Measurements from ENCODE around the gene PCBP2.

- no peak for TF ChIP-seq POLR2A (IDR thresholded peaks at IDR 0.05)
- TF ChIP-seq, protein P1, sequence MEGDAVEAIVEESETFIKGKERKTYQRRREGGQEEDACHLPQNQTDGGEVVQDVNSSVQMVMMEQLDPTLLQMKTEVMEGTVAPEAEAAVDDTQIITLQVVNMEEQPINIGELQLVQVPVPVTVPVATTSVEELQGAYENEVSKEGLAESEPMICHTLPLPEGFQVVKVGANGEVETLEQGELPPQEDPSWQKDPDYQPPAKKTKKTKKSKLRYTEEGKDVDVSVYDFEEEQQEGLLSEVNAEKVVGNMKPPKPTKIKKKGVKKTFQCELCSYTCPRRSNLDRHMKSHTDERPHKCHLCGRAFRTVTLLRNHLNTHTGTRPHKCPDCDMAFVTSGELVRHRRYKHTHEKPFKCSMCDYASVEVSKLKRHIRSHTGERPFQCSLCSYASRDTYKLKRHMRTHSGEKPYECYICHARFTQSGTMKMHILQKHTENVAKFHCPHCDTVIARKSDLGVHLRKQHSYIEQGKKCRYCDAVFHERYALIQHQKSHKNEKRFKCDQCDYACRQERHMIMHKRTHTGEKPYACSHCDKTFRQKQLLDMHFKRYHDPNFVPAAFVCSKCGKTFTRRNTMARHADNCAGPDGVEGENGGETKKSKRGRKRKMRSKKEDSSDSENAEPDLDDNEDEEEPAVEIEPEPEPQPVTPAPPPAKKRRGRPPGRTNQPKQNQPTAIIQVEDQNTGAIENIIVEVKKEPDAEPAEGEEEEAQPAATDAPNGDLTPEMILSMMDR (IDR thresholded peaks at IDR 0.05), result no peak
- no peak for TF ChIP-seq POLR2AphosphoS5 (IDR thresholded peaks at IDR 0.05; ENCODE audit: insufficient read depth in 1 of 2, low read depth in 1 of 2)
These were observed 65.0 kb downstream of the PCBP2 start for GRCh38 chr12:53516758-53517455.
